ENCODE data around the gene CPAMD8. TPM values are rescaled to one million over a fixed set of nuclear protein-coding genes. Genes with fewer than 3 reads are reported as not detected.
"Not testable (repeated sequence)": the region's sequence is repeated elsewhere in the genome, so short reads cannot be mapped to it uniquely, and the experiment has no call there.

Gene CPAMD8
- total RNA-seq, 1 experiment from 2014 or later = 0.10 TPM

- DNase-seq (ENCODE audit: extremely low read depth, low read depth) = no peak
Observed at GRCh38 chr19:17004386-17004785, 22.2 kb downstream of the CPAMD8 start.

GRCh38 chr19:17002455-17002854 is 24.2 kb downstream of the CPAMD8 start:
- no peak for DNase-seq (ENCODE audit: extremely low read depth, low read depth)

- no peak for DNase-seq (ENCODE audit: extremely low read depth, low read depth)
Observed at GRCh38 chr19:17001603-17002183, 24.9 kb downstream of the CPAMD8 start.

DNA sequence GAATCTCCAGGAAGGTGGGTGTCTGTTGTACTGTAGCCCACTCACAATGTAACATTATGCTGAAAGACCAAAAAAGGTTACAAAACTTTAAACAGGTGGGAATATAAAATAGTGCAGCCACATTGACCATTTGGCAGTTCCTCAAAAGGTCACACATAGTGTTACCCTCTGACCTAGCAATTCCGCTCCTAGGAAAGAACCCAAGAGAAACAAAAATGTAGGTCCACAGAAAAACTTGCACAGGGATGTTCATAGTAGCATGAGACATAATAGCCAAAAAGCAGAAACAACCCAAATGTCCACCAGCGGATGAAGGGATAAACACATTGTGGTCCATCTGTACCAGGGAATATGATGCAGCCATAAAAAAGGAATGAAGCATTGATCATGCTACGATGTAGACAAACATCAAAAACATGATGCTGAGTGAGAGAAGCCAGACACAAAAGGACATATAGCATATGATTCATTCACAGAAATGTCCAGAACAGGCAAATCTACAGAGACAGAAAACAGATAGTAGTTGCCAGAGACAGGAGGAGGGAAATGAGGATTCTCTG is 27.9 kb downstream of the CPAMD8 start:
- DNase-seq (ENCODE audit: extremely low read depth, low read depth) = no peak

- not testable (repeated sequence) for DNase-seq (ENCODE audit: extremely low read depth, low read depth)
Observed at GRCh38 chr19:16996838-16997490, 29.6 kb downstream of the CPAMD8 start.

DNA sequence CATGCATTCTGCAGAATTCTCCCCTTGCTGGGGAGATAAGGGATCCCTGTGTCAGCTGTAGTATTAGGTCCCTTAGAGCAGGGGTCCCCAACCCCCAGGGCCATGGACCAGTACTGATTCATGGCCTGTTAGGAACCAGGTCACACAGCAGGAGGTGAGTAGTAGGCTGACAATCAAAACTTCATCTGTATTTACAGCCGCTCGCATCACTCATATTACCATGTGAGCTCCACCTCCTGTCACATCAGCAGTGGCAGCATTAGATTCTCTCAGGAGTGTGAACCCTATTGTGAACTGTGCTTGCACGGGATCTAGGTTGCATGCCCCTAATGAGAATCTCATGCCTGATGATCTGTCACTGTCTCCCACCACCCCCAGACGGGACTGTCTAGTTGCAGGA is 37.9 kb downstream of the CPAMD8 start:
- no peak for DNase-seq (ENCODE audit: extremely low read depth, low read depth)

GRCh38 chr19:16985403-16985802 is 41.2 kb downstream of the CPAMD8 start:
- DNase-seq (ENCODE audit: extremely low read depth, low read depth) = no peak

- DNase-seq (ENCODE audit: extremely low read depth, low read depth) = not testable (repeated sequence)
Observed at GRCh38 chr19:16982586-16982985, 44.0 kb downstream of the CPAMD8 start.

GRCh38 chr19:16978839-16979802 is 47.5 kb downstream of the CPAMD8 start:
- DNase-seq (ENCODE audit: extremely low read depth, low read depth) = no peak

DNA sequence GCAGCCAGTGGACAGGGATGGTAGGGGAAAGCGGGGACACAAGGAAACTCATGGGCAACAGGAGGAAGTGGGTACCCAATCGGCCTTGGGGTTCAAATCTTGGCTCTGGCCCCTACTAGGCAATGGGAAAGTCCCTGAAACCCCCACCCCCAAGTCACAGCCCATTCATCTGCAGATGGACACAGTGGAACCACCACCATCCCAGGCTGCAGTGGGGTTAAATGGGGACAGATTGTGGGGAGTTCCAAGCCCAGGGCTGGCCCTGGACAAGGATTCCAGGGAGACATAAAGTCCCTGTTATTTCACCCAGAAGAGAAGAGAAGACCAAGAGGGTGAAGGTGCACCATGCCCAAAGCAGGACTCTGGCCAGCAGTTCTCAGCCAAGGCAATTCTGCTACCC is 48.5 kb downstream of the CPAMD8 start:
- no peak for DNase-seq (ENCODE audit: extremely low read depth, low read depth)

DNA sequence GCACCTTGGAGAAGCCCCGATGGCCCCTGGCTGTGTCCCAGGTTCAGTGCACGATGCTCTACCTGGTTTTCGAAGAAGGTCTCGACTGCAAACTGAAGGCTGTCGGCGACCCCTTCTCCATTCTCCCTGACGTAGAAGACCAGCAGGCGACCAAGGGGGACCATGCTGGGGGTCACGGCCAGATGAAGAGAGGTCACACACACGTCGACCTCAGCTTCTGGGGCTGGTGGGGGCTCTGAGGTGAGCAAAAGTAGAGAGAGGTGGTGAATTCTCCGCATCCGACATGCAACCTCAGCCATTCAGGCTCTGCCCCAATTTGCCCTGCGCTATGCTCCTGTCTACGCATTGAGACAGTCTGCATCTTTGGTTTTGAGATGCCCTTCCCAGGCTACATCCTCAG is 49.3 kb downstream of the CPAMD8 start:
- DNase-seq (ENCODE audit: extremely low read depth, low read depth) = no peak

DNA sequence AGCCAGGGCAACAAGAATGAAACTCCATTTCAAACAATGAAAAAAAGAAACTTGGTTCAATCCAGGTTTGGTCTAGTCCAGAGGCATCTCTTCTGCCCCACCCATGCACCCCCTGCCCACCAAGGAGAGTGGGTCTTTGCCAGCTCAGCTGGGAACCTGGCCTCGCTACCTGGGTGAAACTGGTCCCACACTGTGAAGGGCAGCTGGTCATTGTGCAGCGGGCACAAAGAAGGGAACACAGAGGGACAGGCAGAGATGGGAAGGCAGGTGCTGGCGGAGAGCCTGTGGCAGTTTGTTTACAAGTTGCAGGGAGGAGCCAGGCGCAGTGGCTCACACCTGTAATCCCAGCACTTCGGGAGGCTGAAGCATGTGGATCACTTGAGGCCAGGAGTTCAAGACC is 50.2 kb downstream of the CPAMD8 start:
- no peak for DNase-seq (ENCODE audit: extremely low read depth, low read depth)

DNA sequence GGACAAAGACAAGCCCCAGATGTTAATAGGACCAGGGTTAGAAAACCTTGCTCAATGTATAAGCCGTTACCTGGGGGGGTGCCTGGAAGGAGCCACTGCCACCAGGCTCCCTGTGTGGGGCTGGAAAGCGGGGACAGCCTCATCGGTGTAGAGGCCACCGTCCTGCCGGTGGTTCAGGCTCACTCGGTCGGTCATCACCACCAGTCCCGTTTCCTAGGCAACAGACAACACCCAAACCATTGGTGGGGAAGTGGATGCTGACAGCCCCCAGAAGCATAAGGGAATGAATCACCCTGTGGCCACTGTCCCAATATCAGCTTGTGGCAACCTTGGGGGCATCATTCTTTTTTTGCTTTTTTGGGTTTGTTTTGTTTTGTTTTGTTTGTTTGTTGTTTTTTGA is 55.8 kb downstream of the CPAMD8 start:
- DNase-seq (ENCODE audit: extremely low read depth, low read depth) = no peak

DNA sequence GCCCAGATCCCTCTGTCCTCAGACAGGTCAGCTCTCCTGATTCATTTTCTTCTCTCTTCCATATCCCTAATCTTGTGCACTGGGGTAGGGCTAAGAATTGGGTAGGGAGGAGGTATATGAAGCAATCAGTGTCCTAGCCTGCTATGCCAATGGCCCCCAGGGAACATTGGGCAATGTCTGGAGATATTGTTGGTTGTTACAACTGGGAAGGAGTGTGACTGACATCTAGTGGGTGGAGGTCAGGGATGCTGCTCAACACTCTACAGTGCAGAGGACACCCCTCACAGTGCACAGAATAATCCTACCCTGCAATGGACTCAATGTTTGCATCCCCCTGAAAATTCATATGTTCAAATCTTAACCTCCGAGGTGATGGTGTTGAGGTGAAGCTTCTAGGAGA is 57.5 kb downstream of the CPAMD8 start:
- DNase-seq (ENCODE audit: extremely low read depth, low read depth) = no peak

DNA sequence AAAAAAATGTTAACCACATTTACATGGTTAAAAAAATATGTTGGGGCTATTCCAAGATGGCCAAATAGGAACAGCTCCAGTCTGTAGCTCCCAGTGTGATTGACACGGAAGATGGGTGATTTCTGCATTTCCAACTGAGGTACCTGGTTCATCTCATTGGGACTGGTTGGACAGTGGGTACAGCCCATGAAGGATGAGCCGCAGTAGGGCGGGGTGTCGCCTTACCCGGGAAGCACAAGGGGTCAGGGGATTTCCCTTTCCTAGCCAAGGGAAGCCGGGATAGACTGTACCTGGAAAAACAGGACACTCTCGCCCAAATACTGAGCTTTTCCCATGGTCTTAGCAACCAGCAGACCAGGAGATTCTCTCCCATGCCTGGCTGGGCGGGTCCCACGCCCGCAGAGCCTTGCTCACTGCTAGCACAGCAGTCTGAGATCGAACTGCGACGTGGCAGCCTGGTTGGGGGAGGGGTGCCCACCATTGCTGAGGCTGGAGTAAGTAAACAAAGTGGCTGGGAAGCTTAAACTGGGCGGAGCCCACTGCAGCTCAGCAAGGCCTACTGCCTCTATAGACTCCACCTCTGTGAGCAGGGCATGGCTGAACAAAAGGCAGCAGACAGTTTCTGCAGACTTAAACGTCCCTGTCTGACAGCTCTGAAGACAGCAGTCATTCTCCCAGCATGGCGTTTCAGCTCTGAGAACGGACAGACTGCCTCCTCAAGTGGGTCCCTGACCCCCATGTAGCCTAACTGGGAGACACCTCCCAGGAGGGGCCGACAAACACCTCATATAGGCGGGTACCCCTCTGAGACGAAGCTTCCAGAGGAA is 65.4 kb downstream of the CPAMD8 start:
- DNase-seq (ENCODE audit: extremely low read depth, low read depth) = not testable (repeated sequence)

- DNase-seq (ENCODE audit: extremely low read depth, low read depth) = not testable (repeated sequence)
Observed at GRCh38 chr19:16958277-16958676, 68.3 kb downstream of the CPAMD8 start.

GRCh38 chr19:16957855-16958254 is 68.8 kb downstream of the CPAMD8 start:
- DNase-seq (ENCODE audit: extremely low read depth, low read depth) = no peak

DNA sequence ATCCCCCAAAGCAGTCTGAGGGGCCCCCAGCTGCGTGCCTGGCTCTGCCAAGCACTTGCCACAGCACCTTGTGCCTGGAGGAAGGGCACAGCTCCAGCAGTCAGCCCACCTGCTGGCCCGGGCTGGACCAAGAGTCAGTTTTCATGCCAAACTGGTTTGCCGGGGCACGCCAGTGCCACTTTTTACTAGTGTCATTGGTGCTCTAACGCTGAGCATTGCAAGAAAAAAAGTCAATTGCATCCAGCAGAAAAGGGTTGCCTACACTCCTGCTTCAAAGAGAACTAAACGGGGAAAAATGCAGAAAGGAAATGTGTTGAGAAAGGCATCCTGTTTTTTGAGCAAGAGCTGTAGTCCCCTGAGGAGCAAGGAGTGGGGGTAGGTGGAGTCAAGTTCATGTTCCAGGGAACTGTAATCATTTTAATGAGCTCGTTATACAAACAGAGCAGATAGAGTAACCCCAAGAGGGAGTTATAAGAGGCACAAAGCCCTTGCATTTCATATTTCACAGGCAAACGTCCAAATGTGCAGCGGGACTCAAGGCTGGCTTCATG is 69.4 kb downstream of the CPAMD8 start:
- DNase-seq (ENCODE audit: extremely low read depth, low read depth) = no peak

GRCh38 chr19:16955161-16955560 is 71.4 kb downstream of the CPAMD8 start:
- DNase-seq (ENCODE audit: extremely low read depth, low read depth) = no peak

- DNase-seq (ENCODE audit: extremely low read depth, low read depth) = no peak
Observed at GRCh38 chr19:16952046-16952445, 74.6 kb downstream of the CPAMD8 start.

Data from NCI-H460 (cell line).